ENCODE measurements around the gene PPP1R10.
"Not testable (repeated sequence)": the region's sequence is repeated elsewhere in the genome, so short reads cannot be mapped to it uniquely, and the experiment has no call there.

PPP1R10 gene

GRCh38 chr6:30616811-30617564 is at the start of gene PPP1R10:
Gene PPP1R10 (minus strand): TSS chr6:30617243. CDS start chr6:30609944, 7,299 bp downstream.
- DNase-seq, result peak; percentile 98

GRCh38 chr6:30666300-30666699 is 49.3 kb upstream of the PPP1R10 start:
- peak; percentile 38 for DNase-seq

GRCh38 chr6:30664994-30665767 is 48.1 kb upstream of the PPP1R10 start:
- DNase-seq, result no peak

- DNase-seq, result not testable (repeated sequence)
Measured at GRCh38 chr6:30657922-30658321, 40.9 kb upstream of the PPP1R10 start.

GRCh38 chr6:30657454-30657853 is 40.4 kb upstream of the PPP1R10 start:
- DNase-seq, result no peak

GRCh38 chr6:30656513-30656912 is 39.5 kb upstream of the PPP1R10 start:
- DNase-seq, result no peak

GRCh38 chr6:30655743-30656094 is 38.7 kb upstream of the PPP1R10 start:
- DNase-seq, result no peak

- DNase-seq, result no peak
Measured at GRCh38 chr6:30654798-30655742, 38.0 kb upstream of the PPP1R10 start.

GRCh38 chr6:30651143-30651542 is 34.1 kb upstream of the PPP1R10 start:
- no peak for DNase-seq

GRCh38 chr6:30647242-30648116 is 30.4 kb upstream of the PPP1R10 start:
- DNase-seq, result peak; percentile 87

GRCh38 chr6:30646450-30647241 is 29.6 kb upstream of the PPP1R10 start, which contains the start of gene C6orf136:
Gene C6orf136 (plus strand): TSS chr6:30647133. CDS start chr6:30647232, 99 bp downstream.
- peak; percentile 97 for DNase-seq

GRCh38 chr6:30645989-30646388 is 28.9 kb upstream of the PPP1R10 start:
- no peak for DNase-seq

- DNase-seq, result no peak
Measured at GRCh38 chr6:30644769-30645168, 27.7 kb upstream of the PPP1R10 start.

- no peak for DNase-seq
Measured at GRCh38 chr6:30643656-30644055, 26.6 kb upstream of the PPP1R10 start.

- peak; percentile 12 for DNase-seq
Measured at GRCh38 chr6:30641048-30641447, 24.0 kb upstream of the PPP1R10 start.

GRCh38 chr6:30640481-30640880 is 23.4 kb upstream of the PPP1R10 start:
- no peak for DNase-seq

GRCh38 chr6:30635834-30636233 is 18.8 kb upstream of the PPP1R10 start:
- no peak for DNase-seq

- DNase-seq, result peak; percentile 91
Measured at GRCh38 chr6:30626484-30627366, 9.7 kb upstream of the PPP1R10 start, which contains the start of gene ATAT1. Gene ATAT1 (plus strand): TSS chr6:30626874.

- no peak for DNase-seq
Measured at GRCh38 chr6:30625511-30625910, 8.5 kb upstream of the PPP1R10 start.

- DNase-seq, result no peak
Measured at GRCh38 chr6:30619561-30619960, 2.5 kb upstream of the PPP1R10 start.
